ENCODE data around the gene KIAA0930. TPM values are rescaled to one million over a fixed set of nuclear protein-coding genes. Genes with fewer than 3 reads are reported as not detected.
"Not testable (repeated sequence)": the region's sequence is repeated elsewhere in the genome, so short reads cannot be mapped to it uniquely, and the experiment has no call there.

KIAA0930 gene
- total RNA-seq, 1 experiment from 2014 or later: 55.5 TPM

DNA sequence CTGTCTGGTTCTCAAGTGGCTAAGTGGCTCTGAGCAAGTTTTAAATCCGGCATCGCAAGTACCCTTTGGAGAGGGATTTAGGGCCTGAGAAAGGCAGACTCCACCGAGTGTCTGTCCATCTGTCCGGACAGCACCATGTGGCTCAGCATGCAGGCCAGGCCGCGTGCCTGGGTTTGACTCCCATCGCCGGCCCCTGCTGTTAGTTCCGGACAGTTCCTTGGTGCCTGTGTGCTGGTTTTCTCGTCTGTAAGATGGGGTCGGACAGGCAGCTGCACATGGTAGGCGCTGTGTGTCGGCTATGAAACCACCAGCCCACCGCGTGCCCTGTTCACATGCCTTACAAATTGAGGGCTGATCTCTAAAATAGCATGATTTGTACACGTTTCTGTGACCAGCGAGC is 46.0 kb downstream of the KIAA0930 start:
- Histone ChIP-seq H3K27ac (no peak overlapping the region), H3K4me3 (no peak overlapping the region), H2AFZ (no peak overlapping the region), H3K9me3 (ENCODE audit: insufficient read depth, low read depth) (no peaks in the 10 kb centered on the region), H3K36me3 (ENCODE audit: low read depth) (no peaks in the 10 kb centered on the region), H3K4me2 (no peak overlapping the region), H4K20me1 (ENCODE audit: insufficient read depth) (no peaks in the 10 kb centered on the region), H3F3A (ENCODE audit: insufficient read depth, low read depth) (peaks cover 12% of the 10 kb centered on the region; the same call in 1 of the 2 replicates), H3K9me2 (ENCODE audit: insufficient read depth) (no peaks in the 10 kb centered on the region), H3K4me1 (replicated peaks; ENCODE audit: insufficient read depth) (no peaks in the 10 kb centered on the region), H3K79me2 (ENCODE audit: low read depth) (no peaks in the 10 kb centered on the region), H3K27me3 (ENCODE audit: insufficient read depth, low read depth) (no peaks in the 10 kb centered on the region)
- BruUV-seq (replicated peaks): no TSS peak
- TF ChIP-seq, protein P1, sequence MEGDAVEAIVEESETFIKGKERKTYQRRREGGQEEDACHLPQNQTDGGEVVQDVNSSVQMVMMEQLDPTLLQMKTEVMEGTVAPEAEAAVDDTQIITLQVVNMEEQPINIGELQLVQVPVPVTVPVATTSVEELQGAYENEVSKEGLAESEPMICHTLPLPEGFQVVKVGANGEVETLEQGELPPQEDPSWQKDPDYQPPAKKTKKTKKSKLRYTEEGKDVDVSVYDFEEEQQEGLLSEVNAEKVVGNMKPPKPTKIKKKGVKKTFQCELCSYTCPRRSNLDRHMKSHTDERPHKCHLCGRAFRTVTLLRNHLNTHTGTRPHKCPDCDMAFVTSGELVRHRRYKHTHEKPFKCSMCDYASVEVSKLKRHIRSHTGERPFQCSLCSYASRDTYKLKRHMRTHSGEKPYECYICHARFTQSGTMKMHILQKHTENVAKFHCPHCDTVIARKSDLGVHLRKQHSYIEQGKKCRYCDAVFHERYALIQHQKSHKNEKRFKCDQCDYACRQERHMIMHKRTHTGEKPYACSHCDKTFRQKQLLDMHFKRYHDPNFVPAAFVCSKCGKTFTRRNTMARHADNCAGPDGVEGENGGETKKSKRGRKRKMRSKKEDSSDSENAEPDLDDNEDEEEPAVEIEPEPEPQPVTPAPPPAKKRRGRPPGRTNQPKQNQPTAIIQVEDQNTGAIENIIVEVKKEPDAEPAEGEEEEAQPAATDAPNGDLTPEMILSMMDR (conservative IDR thresholded peaks at IDR 0.05): no peak
- no peak for TF ChIP-seq EZH2 (IDR thresholded peaks at IDR 0.05; ENCODE audit: low read depth)
- intact Hi-C loops (cut with micrococcal nuclease; ENCODE audit: unreplicated experiment): no loop called here
- peak in 1 of 2 experiments; percentile 31 for DNase-seq
- ChIA-PET CTCF (no interaction called here), POLR2A (ENCODE audit: unreplicated experiment) (no interaction called here)

DNA sequence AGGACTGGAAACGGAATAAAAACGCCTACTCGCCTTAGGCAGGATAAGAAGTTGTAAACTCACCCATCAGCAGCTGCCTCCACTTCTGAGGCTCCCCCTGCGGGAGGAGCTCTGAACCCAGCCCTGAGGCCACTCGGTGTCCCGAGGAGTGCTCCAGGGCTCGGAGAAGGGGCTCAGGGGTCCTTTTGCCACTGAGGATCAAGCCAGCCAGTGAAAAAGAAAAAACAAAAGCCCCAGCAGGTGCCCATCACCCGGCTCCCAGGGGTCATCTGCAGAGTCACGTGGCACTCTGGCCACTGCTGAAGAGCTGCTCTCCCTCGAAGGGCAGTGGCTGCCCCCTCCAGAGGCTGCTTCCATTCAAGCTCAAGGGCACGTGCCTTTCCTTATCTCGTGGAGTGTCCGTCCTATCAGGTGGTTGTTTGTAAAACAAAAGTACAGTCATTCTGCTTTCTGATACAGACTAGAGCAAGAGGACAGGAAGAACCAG is 48.0 kb downstream of the KIAA0930 start:
- Histone ChIP-seq H3K9me2 (ENCODE audit: insufficient read depth) (no peaks in the 10 kb centered on the region), H3K4me1 (replicated peaks; ENCODE audit: insufficient read depth) (no peaks in the 10 kb centered on the region), H3K79me2 (ENCODE audit: low read depth) (no peaks in the 10 kb centered on the region), H3K4me3 (no peak overlapping the region), H4K20me1 (ENCODE audit: insufficient read depth) (peaks cover 8% of the 10 kb centered on the region), H3F3A (ENCODE audit: insufficient read depth, low read depth) (peaks cover 18% of the 10 kb centered on the region; the same call in 1 of the 2 replicates), H3K36me3 (ENCODE audit: low read depth) (0 out of 2 replicates have a peak, but pooled peaks cover 4% of the 10 kb centered on the region), H3K9me3 (ENCODE audit: insufficient read depth, low read depth) (no peaks in the 10 kb centered on the region), H3K4me2 (no peak overlapping the region), H3K27me3 (ENCODE audit: insufficient read depth, low read depth) (no peaks in the 10 kb centered on the region), H3K27ac (no peak overlapping the region), H2AFZ (no peak overlapping the region)
- CTCF ChIA-PET: interaction anchor here (0.5 kb wide), 1 partner anchor 249 kb away, joined by 12 read pairs; no protein-coding TSS in a partner anchor
- intact Hi-C loops (cut with micrococcal nuclease; ENCODE audit: unreplicated experiment): no loop called here
- POLR2A ChIA-PET (ENCODE audit: unreplicated experiment): no interaction called here
- no TSS peak for BruUV-seq (replicated peaks)
- DNase-seq: no peak
- TF ChIP-seq, protein P1 (conservative IDR thresholded peaks at IDR 0.05): no peak
- no peak for TF ChIP-seq EZH2 (IDR thresholded peaks at IDR 0.05; ENCODE audit: low read depth)

DNA sequence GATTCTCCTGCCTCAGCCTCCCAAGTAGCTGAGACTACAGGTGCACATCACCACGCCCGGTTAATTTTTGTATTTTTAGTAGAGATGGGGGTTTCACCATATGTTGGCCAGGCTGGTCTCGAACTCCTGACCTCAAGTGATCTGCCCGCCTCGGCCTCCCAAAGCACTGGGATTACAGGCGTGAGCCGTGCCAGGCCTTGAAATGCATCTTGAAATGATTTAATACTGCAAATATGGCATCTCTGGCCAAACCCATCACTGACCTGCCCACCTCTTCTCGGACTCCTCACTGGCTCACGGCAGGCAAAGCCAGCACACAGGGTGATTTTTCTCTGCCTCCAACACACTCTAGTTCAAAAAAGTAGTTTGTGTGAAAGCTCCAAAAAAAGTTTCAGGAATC is 48.9 kb downstream of the KIAA0930 start:
- H3F3A ChIP-seq (ENCODE audit: insufficient read depth, low read depth): peaks cover 18% of the 10 kb centered on the region; the same call in 1 of the 2 replicates
- intact Hi-C loops (cut with micrococcal nuclease; ENCODE audit: unreplicated experiment); H3K9me2 ChIP-seq (ENCODE audit: insufficient read depth); H3K9me3 ChIP-seq (ENCODE audit: insufficient read depth, low read depth); H3K79me2 ChIP-seq (ENCODE audit: low read depth); H4K20me1 ChIP-seq (ENCODE audit: insufficient read depth); H3K27ac ChIP-seq; H3K27me3 ChIP-seq (ENCODE audit: insufficient read depth, low read depth); BruUV-seq (replicated peaks); H3K4me2 ChIP-seq; POLR2A ChIA-PET (ENCODE audit: unreplicated experiment); H2AFZ ChIP-seq; DNase-seq; H3K36me3 ChIP-seq (ENCODE audit: low read depth); CTCF ChIA-PET; H3K4me3 ChIP-seq; H3K4me1 ChIP-seq (replicated peaks; ENCODE audit: insufficient read depth): not testable (repeated sequence)

Measured in PC-9 (cell line).